SU-DHL-6 (cell line): Measurements from ENCODE around the gene IL22.

Source experiments
- EZH2phosphoT487 ChIP-seq: fragments of 200-600 bp; sonication (generic), shearing (Covaris generic); conservative IDR thresholded peaks from 2 replicates; pipeline ENCODE4 v1.6.1; 2018; ENCODE audit warnings: mild to moderate bottlenecking, antibody characterized with exemption, low read length, moderate library complexity, mixed read lengths
- TF ChIP-seq, protein P1 (sequence below): fragments of 200-600 bp; sonication (generic); IDR thresholded peaks from one replicate; pipeline ENCODE4 v1.5.1; 2017; ENCODE audit warnings: antibody characterized with exemption, mild to moderate bottlenecking, low read length, moderate library complexity; ENCODE audit not compliant: insufficient read depth, poor library complexity, severe bottlenecking

GRCh38 chr12:68200854-68201253, 52.5 kb downstream of the IL22 start:
- TF ChIP-seq, protein P1, sequence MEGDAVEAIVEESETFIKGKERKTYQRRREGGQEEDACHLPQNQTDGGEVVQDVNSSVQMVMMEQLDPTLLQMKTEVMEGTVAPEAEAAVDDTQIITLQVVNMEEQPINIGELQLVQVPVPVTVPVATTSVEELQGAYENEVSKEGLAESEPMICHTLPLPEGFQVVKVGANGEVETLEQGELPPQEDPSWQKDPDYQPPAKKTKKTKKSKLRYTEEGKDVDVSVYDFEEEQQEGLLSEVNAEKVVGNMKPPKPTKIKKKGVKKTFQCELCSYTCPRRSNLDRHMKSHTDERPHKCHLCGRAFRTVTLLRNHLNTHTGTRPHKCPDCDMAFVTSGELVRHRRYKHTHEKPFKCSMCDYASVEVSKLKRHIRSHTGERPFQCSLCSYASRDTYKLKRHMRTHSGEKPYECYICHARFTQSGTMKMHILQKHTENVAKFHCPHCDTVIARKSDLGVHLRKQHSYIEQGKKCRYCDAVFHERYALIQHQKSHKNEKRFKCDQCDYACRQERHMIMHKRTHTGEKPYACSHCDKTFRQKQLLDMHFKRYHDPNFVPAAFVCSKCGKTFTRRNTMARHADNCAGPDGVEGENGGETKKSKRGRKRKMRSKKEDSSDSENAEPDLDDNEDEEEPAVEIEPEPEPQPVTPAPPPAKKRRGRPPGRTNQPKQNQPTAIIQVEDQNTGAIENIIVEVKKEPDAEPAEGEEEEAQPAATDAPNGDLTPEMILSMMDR = no peak
- TF ChIP-seq EZH2phosphoT487 = no peak
